Activated CD4-positive, alpha-beta memory T cell treated with anti-CD3 and anti-CD28 coated beads for 36 hours (primary cell): ENCODE results near the gene CPD. TPM values are rescaled to one million over a fixed set of nuclear protein-coding genes. Genes with fewer than 3 reads are reported as not detected.

ENCODE experiments used
- CTCF ChIA-PET: fragments of 350-600 bp; sonication (Branson Sonifier 250); formaldehyde crosslinking; loops from one replicate; lab custom pipeline; 2021; ENCODE audit warnings: antibody characterized with exemption, inconsistent platforms; lab: Charles Lee
- POLR2A ChIA-PET: fragments of 350-600 bp; sonication (Branson Sonifier 250); formaldehyde crosslinking; loops from one replicate; lab custom pipeline; 2021; ENCODE audit warnings: antibody characterized with exemption; lab: Charles Lee
- DNase-seq: peaks from one replicate; pipeline ENCODE4 v3.0.0-alpha.2; 2020
- H3K27ac Mint-ChIP-seq: one replicate; pipeline ENCODE4 v1.8.0; 2021; ENCODE audit warnings: mixed read lengths
- H3K27me3 Mint-ChIP-seq: one replicate; pipeline ENCODE4 v1.8.0; 2021; ENCODE audit warnings: mixed read lengths
- H3K36me3 Mint-ChIP-seq: one replicate; pipeline ENCODE4 v1.8.0; 2021; ENCODE audit warnings: mixed read lengths
- H3K4me1 Mint-ChIP-seq: one replicate; pipeline ENCODE4 v1.8.0; 2021; ENCODE audit warnings: low read depth, mixed read lengths
- H3K4me3 Mint-ChIP-seq: one replicate; pipeline ENCODE4 v1.8.0; 2021; ENCODE audit warnings: mild to moderate bottlenecking, mixed read lengths
- H3K9me3 Mint-ChIP-seq: one replicate; pipeline ENCODE4 v1.8.0; 2021; ENCODE audit warnings: mixed read lengths
- intact Hi-C: fragments of 100-400 bp; cut with micrococcal nuclease; formaldehyde crosslinking; loops from one replicate; pipeline ENCODE4 v1.15.1; 2023
- total RNA-seq, 2 experiments: library from RNA; stranded (reverse); gene quantifications; one replicate each; pipeline ENCODE4 v1.2.3, GENCODE V29; 2021

Gene CPD
- total RNA-seq, 2 experiments from 2014 or later, result 34.1 to 34.3 TPM

DNA sequence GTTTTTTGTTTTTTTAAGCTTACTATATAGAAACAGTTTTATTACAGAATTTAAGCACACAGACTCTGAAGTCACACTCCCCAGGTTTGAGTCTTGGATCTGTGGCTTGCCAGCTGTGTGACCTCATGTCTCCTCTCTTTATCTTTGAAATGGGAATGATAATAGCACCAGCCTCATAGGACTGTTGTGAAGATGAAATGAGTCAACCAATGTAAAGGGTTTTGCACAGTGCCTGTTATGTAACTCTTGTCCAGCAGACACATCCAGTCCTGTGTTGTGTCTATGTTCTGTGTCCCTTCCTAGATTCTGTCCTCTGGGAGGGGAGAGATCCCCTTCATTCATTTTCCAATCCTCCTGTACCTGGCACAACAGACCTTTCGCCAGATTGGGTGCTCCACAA, 3.1 kb upstream of the CPD start:
- DNase-seq, result no peak
- Mint-ChIP-seq H3K9me3 (no peaks in the 10 kb centered on the region), H3K36me3 (no peaks in the 10 kb centered on the region), H3K4me3 (no peak overlapping the region), H3K4me1 (peaks cover 60% of the 10 kb centered on the region), H3K27me3 (no peaks in the 10 kb centered on the region), H3K27ac (no peak overlapping the region)
- ChIA-PET POLR2A (interaction anchor here (1.0 kb wide), 1 partner anchor 11 kb away, joined by 3 read pairs; no protein-coding TSS in a partner anchor), CTCF (interaction anchor here (1.2 to 1.4 kb wide), 2 partner anchors 12 to 35 kb away, joined by 4 to 7 read pairs; no protein-coding TSS in a partner anchor)
- intact Hi-C loops, result loop anchor here (1.0 to 10.0 kb wide), 2 partner anchors 38 to 339 kb away; no protein-coding TSS in a partner anchor

DNA sequence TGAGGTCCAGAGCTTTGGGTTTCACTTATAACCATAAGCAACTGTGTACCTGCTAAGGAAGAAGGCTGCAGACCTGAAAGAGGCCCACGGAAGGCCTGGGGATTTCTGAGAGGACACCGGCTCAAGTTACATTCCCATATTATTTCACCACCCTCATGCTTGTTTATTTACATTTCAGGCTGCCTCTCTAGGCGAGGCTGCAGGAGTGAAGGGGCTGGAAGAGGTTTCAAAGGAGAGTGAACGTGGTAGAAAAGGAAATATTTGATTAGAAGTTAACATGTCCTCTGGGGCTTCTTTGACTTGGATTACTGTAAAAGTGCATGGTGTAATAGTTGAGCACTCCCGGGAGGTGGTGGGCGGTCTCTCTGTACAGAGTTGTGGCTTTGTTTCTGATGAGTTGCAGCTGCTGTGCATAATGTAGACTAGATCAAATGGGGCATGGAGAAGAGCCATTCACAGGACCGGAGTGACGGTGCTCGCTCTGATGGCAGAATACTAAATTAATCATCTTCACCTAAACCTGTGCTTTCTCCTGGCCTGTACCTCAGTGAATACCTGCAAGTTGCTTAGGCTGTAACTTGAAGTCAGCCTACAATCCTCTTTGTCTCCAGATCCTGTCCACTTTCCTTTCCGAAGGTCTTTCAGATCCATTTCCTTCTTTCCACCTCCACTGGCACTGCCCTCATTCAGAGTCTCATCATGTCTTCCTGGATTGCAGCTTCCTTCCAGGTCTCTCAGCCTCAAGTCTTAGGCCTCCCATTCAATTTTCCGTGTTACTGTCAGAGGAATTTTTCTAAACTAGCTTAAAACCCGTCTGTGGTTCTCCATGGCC, 1.9 kb upstream of the CPD start:
- POLR2A ChIA-PET, result interaction anchor here (1.2 to 1.4 kb wide), 2 partner anchors 13 to 49 kb away, joined by 4 read pairs; no protein-coding TSS in a partner anchor
- DNase-seq, result peak; percentile 80
- H3K27ac Mint-ChIP-seq, result peak overlapping the region; percentile 77

DNA sequence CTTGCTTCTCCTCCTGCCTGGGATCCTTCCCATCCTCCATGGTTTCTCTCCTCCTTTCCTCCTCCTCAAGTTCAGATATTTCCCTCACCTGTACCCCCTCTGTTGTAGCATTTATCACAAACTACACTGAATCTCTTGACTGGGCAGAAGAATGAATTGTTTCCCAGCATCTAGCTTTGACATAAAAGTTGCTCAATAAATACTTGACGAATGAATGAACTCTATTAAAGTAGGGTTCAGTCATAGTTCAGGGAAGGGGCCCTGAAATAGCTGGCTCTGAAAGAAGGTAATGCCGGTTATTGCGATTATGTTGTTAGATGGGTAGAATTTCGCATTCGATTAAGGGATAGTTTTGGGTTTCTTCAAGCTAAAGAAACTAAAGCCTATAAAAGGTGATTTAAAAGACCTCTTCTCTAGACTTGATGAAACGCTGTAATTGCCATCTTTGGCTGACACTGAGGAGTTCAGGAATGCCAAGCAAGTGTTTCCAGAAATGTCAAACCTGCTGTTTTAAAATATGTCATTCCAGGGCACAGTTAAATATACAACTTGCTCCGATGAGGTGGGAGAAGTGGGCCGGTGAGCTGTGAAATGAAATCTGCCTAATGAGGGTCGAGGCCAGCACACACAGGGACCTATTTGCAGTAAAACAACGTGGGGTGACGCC, 1.0 kb upstream of the CPD start:
- peaks cover 65% of the 10 kb centered on the region for H3K4me1 Mint-ChIP-seq
- H3K36me3 Mint-ChIP-seq, result peaks cover 2% of the 10 kb centered on the region
- intact Hi-C loops, result loop anchor here (1.0 to 10.0 kb wide), 4 partner anchors 13 to 337 kb away; partner anchors contain the start of gene GOSR1
- DNase-seq, result no peak
- ChIA-PET CTCF (interaction anchor here (1.0 to 1.9 kb wide), 6 partner anchors 9 to 273 kb away, joined by 3 to 7 read pairs (median 4); partner anchors contain the start of gene BLMH), POLR2A (interaction anchor here (0.7 to 1.4 kb wide), 3 partner anchors 14 to 50 kb away, joined by 3 to 4 read pairs (median 4); no protein-coding TSS in a partner anchor)
- peak overlapping the region; percentile 75 for H3K27ac Mint-ChIP-seq
- no peaks in the 10 kb centered on the region for H3K9me3 Mint-ChIP-seq
- H3K4me3 Mint-ChIP-seq, result peak overlapping the region; percentile 72
- no peaks in the 10 kb centered on the region for H3K27me3 Mint-ChIP-seq

More for the DNA sequence above, 1.9 kb upstream of the CPD start:
- peaks cover 2% of the 10 kb centered on the region for H3K36me3 Mint-ChIP-seq
- CTCF ChIA-PET, result interaction anchor here (1.0 to 1.8 kb wide), 5 partner anchors 10 to 272 kb away, joined by 3 to 7 read pairs (median 5); partner anchors contain the start of gene BLMH
- H3K4me1 Mint-ChIP-seq, result peaks cover 65% of the 10 kb centered on the region
- H3K9me3 Mint-ChIP-seq, result no peaks in the 10 kb centered on the region
- no peak overlapping the region for H3K4me3 Mint-ChIP-seq
- intact Hi-C loops, result loop anchor here (1.0 to 10.0 kb wide), 2 partner anchors 36 to 338 kb away; no protein-coding TSS in a partner anchor
- no peaks in the 10 kb centered on the region for H3K27me3 Mint-ChIP-seq

DNA sequence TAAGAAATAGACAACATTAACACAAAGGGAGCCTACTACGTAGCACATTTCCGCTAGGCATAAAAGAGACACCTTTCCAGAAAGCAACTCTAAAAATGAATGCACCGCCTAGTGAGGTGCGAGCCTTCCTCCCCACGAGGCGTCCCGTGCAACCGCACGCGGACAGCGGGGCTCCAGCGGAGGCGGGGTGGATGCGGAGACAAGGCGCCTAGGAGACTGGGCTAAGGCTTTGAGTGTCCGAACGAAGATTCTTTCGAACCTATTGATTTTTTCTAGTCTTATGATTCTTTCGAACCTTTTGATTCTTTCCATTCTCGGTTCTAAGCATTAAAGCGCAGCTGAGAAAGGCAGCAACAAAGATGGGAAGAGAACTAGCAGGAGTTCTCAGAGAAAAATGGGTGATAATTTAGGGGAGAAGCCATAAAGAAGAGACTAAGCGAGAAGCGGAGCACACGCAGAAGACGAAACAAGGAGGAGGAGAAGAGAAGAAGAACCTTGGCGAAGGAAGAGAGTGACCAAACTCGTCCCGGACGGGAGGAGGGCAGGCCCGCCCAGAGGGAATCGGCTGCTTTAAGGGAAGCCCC, 394 bp upstream of the CPD start:
- DNase-seq, result peak; percentile 80
- Mint-ChIP-seq H3K27me3 (no peaks in the 10 kb centered on the region), H3K27ac (peak overlapping the region; percentile 75), H3K36me3 (peaks cover 2% of the 10 kb centered on the region), H3K4me3 (peak overlapping the region; percentile 72), H3K4me1 (peaks cover 64% of the 10 kb centered on the region), H3K9me3 (no peaks in the 10 kb centered on the region)
- CTCF ChIA-PET, result interaction anchor here (1.4 to 1.9 kb wide), 4 partner anchors 39 to 274 kb away, joined by 3 to 7 read pairs (median 6); no protein-coding TSS in a partner anchor
- POLR2A ChIA-PET, result interaction anchor here (0.7 to 1.7 kb wide), 5 partner anchors 14 to 55 kb away, joined by 3 to 9 read pairs (median 4); no protein-coding TSS in a partner anchor
- intact Hi-C loops, result loop anchor here (1.0 to 10.0 kb wide), 4 partner anchors 14 to 336 kb away; partner anchors contain the start of gene GOSR1

DNA sequence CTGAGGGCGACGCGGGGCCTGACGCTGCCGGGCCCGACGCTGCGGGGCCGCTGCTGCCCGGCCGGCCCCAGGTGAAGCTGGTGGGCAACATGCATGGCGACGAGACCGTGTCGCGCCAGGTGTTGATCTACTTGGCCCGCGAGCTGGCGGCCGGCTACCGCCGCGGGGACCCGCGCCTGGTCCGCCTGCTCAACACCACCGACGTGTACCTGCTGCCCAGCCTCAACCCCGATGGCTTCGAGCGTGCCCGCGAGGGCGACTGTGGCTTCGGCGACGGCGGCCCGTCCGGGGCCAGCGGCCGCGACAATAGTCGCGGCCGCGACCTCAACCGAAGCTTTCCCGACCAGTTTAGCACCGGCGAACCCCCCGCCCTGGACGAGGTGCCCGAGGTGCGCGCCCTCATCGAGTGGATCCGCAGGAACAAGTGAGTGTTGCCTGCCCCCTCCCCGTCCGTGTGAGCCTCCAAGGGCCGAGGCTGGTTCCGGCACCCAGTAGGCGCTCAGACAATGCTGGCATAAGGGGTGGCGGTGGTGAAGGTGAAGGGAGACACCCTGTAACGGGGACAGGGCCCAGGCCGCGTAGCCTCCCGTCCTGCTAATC, 676 bp downstream of the CPD start:
- peak overlapping the region; percentile 47 for H3K27ac Mint-ChIP-seq
- no peaks in the 10 kb centered on the region for H3K9me3 Mint-ChIP-seq
- no peaks in the 10 kb centered on the region for H3K27me3 Mint-ChIP-seq
- H3K4me3 Mint-ChIP-seq, result peak overlapping the region; percentile 82
- CTCF ChIA-PET, result interaction anchor here (0.9 to 3.0 kb wide), 5 partner anchors 34 to 275 kb away, joined by 3 to 15 read pairs (median 6); no protein-coding TSS in a partner anchor
- intact Hi-C loops, result loop anchor here (2.0 to 10.0 kb wide), 2 partner anchors 97 to 335 kb away; partner anchors contain the start of gene GOSR1
- POLR2A ChIA-PET, result interaction anchor here (0.7 to 1.7 kb wide), 5 partner anchors 9 to 88 kb away, joined by 3 to 9 read pairs (median 3); partner anchors contain the start of gene BLMH
- DNase-seq, result peak; percentile 46
- H3K36me3 Mint-ChIP-seq, result peaks cover 2% of the 10 kb centered on the region
- peaks cover 64% of the 10 kb centered on the region for H3K4me1 Mint-ChIP-seq

DNA sequence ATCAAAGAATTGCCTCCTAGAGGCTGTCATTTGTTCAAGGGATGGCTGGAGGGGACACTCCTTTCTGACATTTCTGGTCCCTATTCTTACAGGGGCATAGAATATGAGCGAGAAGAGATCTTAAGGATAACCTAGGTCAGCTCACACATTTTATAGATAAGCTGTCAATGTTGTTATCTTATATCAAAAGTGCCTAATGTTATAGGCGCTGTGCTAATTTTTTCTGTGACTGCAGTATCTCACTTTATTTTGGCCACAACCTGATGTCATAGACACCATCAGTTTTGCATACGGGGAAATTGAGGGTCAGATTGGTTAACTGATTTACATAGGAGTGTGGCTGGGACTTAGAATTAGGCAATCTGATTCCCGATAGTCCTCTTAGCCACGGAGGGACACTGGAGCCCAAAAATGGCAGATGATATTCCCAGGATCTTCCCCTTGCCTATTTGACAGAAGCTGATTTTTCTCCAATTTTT, 1.2 kb downstream of the CPD start:
- ChIA-PET CTCF (interaction anchor here (0.6 to 3.0 kb wide), 8 partner anchors 14 to 275 kb away, joined by 3 to 15 read pairs (median 6); no protein-coding TSS in a partner anchor), POLR2A (interaction anchor here (0.8 to 1.7 kb wide), 4 partner anchors 9 to 35 kb away, joined by 3 to 9 read pairs (median 3); no protein-coding TSS in a partner anchor)
- Mint-ChIP-seq H3K27me3 (no peaks in the 10 kb centered on the region), H3K4me3 (peak overlapping the region; percentile 82), H3K9me3 (no peaks in the 10 kb centered on the region), H3K36me3 (peaks cover 3% of the 10 kb centered on the region), H3K27ac (peak overlapping the region; percentile 47), H3K4me1 (peaks cover 64% of the 10 kb centered on the region)
- intact Hi-C loops, result loop anchor here (2.0 to 10.0 kb wide), 2 partner anchors 97 to 335 kb away; partner anchors contain the start of gene GOSR1
- DNase-seq, result no peak

DNA sequence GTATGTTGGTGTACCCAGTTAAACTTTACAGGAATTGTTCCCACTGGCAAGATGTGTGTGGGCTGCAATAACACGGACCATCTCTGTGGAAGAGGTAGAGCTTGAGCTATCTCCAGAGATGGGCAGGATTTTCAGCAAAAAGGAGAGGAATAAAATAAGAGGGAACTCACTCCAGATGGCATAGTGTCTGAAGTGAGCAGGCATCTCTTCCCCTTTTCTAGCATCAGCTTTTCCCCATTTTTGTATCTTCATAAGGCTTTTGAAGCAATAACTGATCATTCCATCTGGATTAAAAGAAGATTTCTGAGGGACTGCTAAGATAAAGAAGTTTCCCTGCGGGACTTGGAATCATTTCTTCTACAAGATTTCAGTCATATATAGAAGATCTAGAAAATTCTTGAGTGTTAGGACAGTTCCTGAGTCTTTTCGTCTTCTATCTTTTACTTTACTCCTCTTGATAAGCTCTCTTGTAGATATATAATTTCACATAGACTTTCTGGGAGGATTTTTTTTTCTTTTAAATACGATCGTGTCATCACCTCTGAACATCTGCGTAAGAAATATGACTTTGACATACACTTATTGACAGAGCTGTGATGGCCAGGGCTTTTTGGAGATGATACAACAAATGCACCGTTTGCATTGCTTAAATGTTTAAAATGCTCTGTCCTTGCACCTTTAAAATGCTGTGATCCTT, 2.1 kb downstream of the CPD start:
- no peak for DNase-seq
- peak overlapping the region; percentile 82 for H3K4me3 Mint-ChIP-seq
- CTCF ChIA-PET, result interaction anchor here (0.6 to 3.0 kb wide), 8 partner anchors 13 to 276 kb away, joined by 3 to 15 read pairs (median 6); partner anchors contain the start of gene TMIGD1
- no peak overlapping the region for H3K27ac Mint-ChIP-seq
- intact Hi-C loops, result no loop called here
- H3K27me3 Mint-ChIP-seq, result no peaks in the 10 kb centered on the region
- H3K36me3 Mint-ChIP-seq, result peaks cover 10% of the 10 kb centered on the region
- H3K4me1 Mint-ChIP-seq, result peaks cover 62% of the 10 kb centered on the region
- POLR2A ChIA-PET, result interaction anchor here (0.6 to 1.2 kb wide), 4 partner anchors 33 to 1123 kb away, joined by 3 to 7 read pairs (median 3); partner anchors contain the start of gene BLMH
- H3K9me3 Mint-ChIP-seq, result no peaks in the 10 kb centered on the region

DNA sequence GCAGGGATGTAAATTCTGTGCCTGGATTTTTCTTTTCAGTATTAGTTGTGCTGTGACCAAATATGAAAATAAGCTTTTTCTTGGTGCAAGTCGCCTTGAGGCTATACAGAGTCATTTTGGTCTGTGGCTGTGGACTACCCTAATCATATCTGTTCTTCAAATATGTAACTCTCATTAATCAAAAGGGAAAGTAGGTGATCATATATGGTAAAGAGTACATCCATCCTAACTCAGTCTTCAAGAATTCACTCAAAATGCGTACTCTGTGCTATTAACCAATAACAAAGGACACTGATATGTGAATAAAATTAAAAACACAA, 2.6 kb downstream of the CPD start:
- no peaks in the 10 kb centered on the region for H3K27me3 Mint-ChIP-seq
- ChIA-PET POLR2A (interaction anchor here (0.6 to 1.2 kb wide), 2 partner anchors 90 to 1124 kb away, joined by 3 to 7 read pairs; partner anchors contain the start of gene BLMH), CTCF (interaction anchor here (0.8 to 3.0 kb wide), 6 partner anchors 36 to 95 kb away, joined by 3 to 15 read pairs (median 8); partner anchors contain the start of gene TMIGD1)
- H3K4me3 Mint-ChIP-seq, result peak overlapping the region; percentile 82
- peaks cover 13% of the 10 kb centered on the region for H3K36me3 Mint-ChIP-seq
- peaks cover 58% of the 10 kb centered on the region for H3K4me1 Mint-ChIP-seq
- intact Hi-C loops, result no loop called here
- no peak for DNase-seq
- H3K27ac Mint-ChIP-seq, result no peak overlapping the region
- H3K9me3 Mint-ChIP-seq, result no peaks in the 10 kb centered on the region

DNA sequence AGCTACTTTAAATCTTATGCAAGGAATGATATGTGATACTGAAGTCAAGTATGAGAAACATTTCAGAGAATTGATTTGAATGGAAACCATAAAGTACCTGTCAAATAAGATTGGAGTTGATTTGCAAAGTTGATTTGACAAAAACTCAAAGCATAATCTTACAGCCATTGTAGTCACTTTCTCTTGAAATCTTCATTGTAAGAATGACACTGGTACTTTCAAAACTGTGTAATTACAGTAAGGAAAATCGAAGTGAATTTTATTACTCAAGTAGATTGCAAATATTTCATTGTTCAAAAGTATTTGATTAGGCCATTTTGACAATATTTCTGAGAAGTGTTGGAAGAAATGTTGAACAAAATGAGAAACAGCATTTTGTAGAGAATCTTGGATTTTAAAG, 3.6 kb downstream of the CPD start:
- H3K4me3 Mint-ChIP-seq, result no peak overlapping the region

More for the DNA sequence above, 3.6 kb downstream of the CPD start:
- Mint-ChIP-seq H3K36me3 (peaks cover 15% of the 10 kb centered on the region), H3K4me1 (peaks cover 47% of the 10 kb centered on the region), H3K9me3 (no peaks in the 10 kb centered on the region), H3K27ac (no peak overlapping the region), H3K27me3 (no peaks in the 10 kb centered on the region)
- intact Hi-C loops, result no loop called here
- ChIA-PET CTCF (interaction anchor here (2.1 kb wide), 1 partner anchor 46 kb away, joined by 12 read pairs; no protein-coding TSS in a partner anchor), POLR2A (no interaction called here)
- DNase-seq, result no peak
